Epithelial cell of proximal tubule (primary cell): ENCODE data around the gene TSPAN4. TPM values are rescaled to one million over a fixed set of nuclear protein-coding genes. Genes with fewer than 3 reads are reported as not detected.

Experiments
- DNase-seq: peaks from one replicate; pipeline ENCODE4 v3.0.0-alpha.2; 2011; ENCODE audit warnings: low read depth
- H3K4me3 ChIP-seq: 2 replicates; pipeline ENCODE4 v1.5.1; 2011; ENCODE audit warnings: low read depth, mild to moderate bottlenecking, low read length
- CTCF ChIP-seq: conservative IDR thresholded peaks from 2 replicates; pipeline ENCODE4 v1.5.1; 2012; ENCODE audit warnings: low read depth, mild to moderate bottlenecking, low read length
- total RNA-seq: library from RNA; depleted of rRNA; stranded (reverse); fragments of >200 nt; gene quantifications from 2 replicates; pipeline ENCODE4 v1.2.3, GENCODE V29; 2015

The TSPAN4 gene
- total RNA-seq, 1 donor from 2014 or later, result 118 TPM

GRCh38 chr11:829176-829846 lies 13.3 kb upstream of the TSPAN4 start:
- DNase-seq, result no peak
- peak overlapping the region; percentile 53 for H3K4me3 ChIP-seq
- TF ChIP-seq CTCF, result no peak

- no peak for TF ChIP-seq CTCF
- H3K4me3 ChIP-seq, result peak overlapping the region; percentile 53
- DNase-seq, result no peak
These were observed 12.8 kb upstream of the TSPAN4 start for GRCh38 chr11:829847-830294.

- DNase-seq, result no peak
- peak overlapping the region; percentile 53 for H3K4me3 ChIP-seq
- TF ChIP-seq CTCF, result no peak
These were observed 12.1 kb upstream of the TSPAN4 start for GRCh38 chr11:830295-831117.

- H3K4me3 ChIP-seq, result peak overlapping the region; percentile 59
- no peak for DNase-seq
- no peak for TF ChIP-seq CTCF
These were observed 11.4 kb upstream of the TSPAN4 start for GRCh38 chr11:831118-831864.

- no peak for DNase-seq
- peak overlapping the region; percentile 59 for H3K4me3 ChIP-seq
- no peak for TF ChIP-seq CTCF
These were observed 10.6 kb upstream of the TSPAN4 start for GRCh38 chr11:831961-832528.

- H3K4me3 ChIP-seq, result peak within 1 kb of the TSS; percentile 72
- no peak for TF ChIP-seq CTCF
- no peak for DNase-seq
These were observed 10.0 kb upstream of the TSPAN4 start, which contains the start of gene CD151 for GRCh38 chr11:832529-833113. Gene CD151 (plus strand): TSS chr11:832952. CDS start chr11:836070, 3,118 bp downstream.
